HepG2 (cell line): Measurements from ENCODE around the gene ABAT. TPM values are rescaled to one million over a fixed set of nuclear protein-coding genes. Genes with fewer than 3 reads are reported as not detected.

Source experiments
- ATAC-seq: fragments of 200-7000 bp; cut with Tn5 transposase; 3 replicates; pipeline ENCODE4 v1.9.1; 2020; ENCODE audit warnings: mild to moderate bottlenecking, moderate library complexity
- BruUV-seq: library from RNA; stranded (reverse); fragments of 400-500 nt; replicated peaks from 2 replicates; lab custom pipeline; 2021; lab: Mats Ljungman, UMichigan
- CTCF ChIA-PET: fragments of 300-600 bp; formaldehyde crosslinking; extraction: SDS; loops from one replicate; lab custom pipeline; 2021; ENCODE audit warnings: low total read pairs, inconsistent platforms, low intra/inter-chr PET ratio; lab: Yijun Ruan, JAX
- POLR2A ChIA-PET: fragments of 350-600 bp; sonication (Branson Sonifier 250); formaldehyde crosslinking; loops from one replicate; lab custom pipeline; 2020; ENCODE audit warnings: antibody characterized with exemption, inconsistent platforms; lab: Yijun Ruan, JAX
- DNase-seq: peaks from one replicate; pipeline ENCODE4 v3.0.0-alpha.2; 2015; ENCODE audit warnings: low spot score
- FAIRE-seq: peaks from 3 replicates; lab custom pipeline; 2011; peaks lifted over from hg19 to GRCh38; lab: Jason Lieb, UNC
- H2AFZ ChIP-seq: one replicate; pipeline ENCODE4 v1.6.1; 2011; ENCODE audit warnings: low read length, inconsistent platforms
- H3K27ac ChIP-seq: fragments of 300-600 bp; 3 replicates; pipeline ENCODE4 v1.8.0; 2011; ENCODE audit warnings: mixed run types, mild to moderate bottlenecking, mixed read lengths, low read length, inconsistent platforms; ENCODE audit not compliant: insufficient read depth; ENCODE audit errors: extremely low read length
- H3K27me3 ChIP-seq, 2 experiments: fragments of 200-600 bp in 1 of 2; 2 replicates in 1 of 2; 3 replicates in 1 of 2; pipeline versions ENCODE4 v1.6.0 to v1.8.0; 2011; ENCODE audit warnings: low read length in 2 of 2, mild to moderate bottlenecking in 2 of 2, moderate library complexity in 2 of 2, inconsistent platforms in 1 of 2; ENCODE audit not compliant: insufficient read depth in 2 of 2, control insufficient read depth in 1 of 2
- H3K36me3 ChIP-seq, 2 experiments: fragments of 200-600 bp in 1 of 2; replicated peaks in 1 of 2; 2 replicates in 1 of 2; 3 replicates in 1 of 2; pipeline versions ENCODE4 v1.5.1 to v1.8.0; 2011; ENCODE audit warnings: low read length in 2 of 2, inconsistent platforms in 1 of 2; ENCODE audit not compliant: insufficient read depth in 2 of 2, control insufficient read depth in 1 of 2
- H3K4me1 ChIP-seq: 2 replicates; pipeline ENCODE4 v1.5.1; 2012; ENCODE audit warnings: low read length, inconsistent platforms; ENCODE audit not compliant: insufficient read depth
- H3K4me2 ChIP-seq: 2 replicates; pipeline ENCODE4 v1.6.0; 2011; ENCODE audit warnings: low read depth, low read length, inconsistent platforms
- H3K4me3 ChIP-seq, 3 experiments: fragments of 200-600 bp in 1 of 3; sonication (generic), shearing (Covaris generic) in 1 of 3; replicated peaks in 1 of 3; 2 replicates each; pipeline ENCODE4 v1.5.1; 2011 to 2016; ENCODE audit warnings: low read length in 3 of 3, inconsistent platforms in 2 of 3, low read depth in 2 of 3, mild to moderate bottlenecking in 2 of 3, control low read depth in 1 of 3, mixed read lengths in 1 of 3; ENCODE audit not compliant: insufficient read depth in 1 of 3
- H3K79me2 ChIP-seq: one replicate; pipeline ENCODE4 v1.6.1; 2011; ENCODE audit warnings: low read length, inconsistent platforms; ENCODE audit not compliant: insufficient read depth
- H3K9ac ChIP-seq: 2 replicates; pipeline ENCODE4 v1.6.0; 2011; ENCODE audit warnings: mild to moderate bottlenecking, low read depth, low read length, inconsistent platforms; ENCODE audit not compliant: insufficient read depth
- H3K9me3 ChIP-seq: 2 replicates; pipeline ENCODE4 v1.5.1; 2012; ENCODE audit warnings: mild to moderate bottlenecking, low read length
- H4K20me1 ChIP-seq: 2 replicates; pipeline ENCODE4 v1.6.0; 2011; ENCODE audit warnings: inconsistent platforms, mild to moderate bottlenecking, low read length, moderate library complexity; ENCODE audit not compliant: insufficient read depth
- AKAP8 ChIP-seq: sonication (generic); formaldehyde crosslinking; IDR thresholded peaks from 2 replicates; pipeline ENCODE4 v1.5.1; 2020; ENCODE audit warnings: mild to moderate bottlenecking, missing genetic modification reagents
- ATF1 ChIP-seq: IDR thresholded peaks from 2 replicates; pipeline ENCODE4 v1.6.1; 2016; ENCODE audit warnings: mild to moderate bottlenecking, control low read depth
- ATF3 ChIP-seq: sonication (generic); formaldehyde crosslinking; IDR thresholded peaks from 2 replicates; pipeline ENCODE4 v1.4.0; 2020; ENCODE audit warnings: missing genetic modification reagents
- GLMP ChIP-seq: sonication (generic); formaldehyde crosslinking; IDR thresholded peaks from 2 replicates; pipeline ENCODE4 v1.9.0; 2021; ENCODE audit warnings: missing genetic modification reagents, mild to moderate bottlenecking, borderline replicate concordance
- HNRNPLL ChIP-seq: fragments of 200-400 bp; formaldehyde crosslinking; IDR thresholded peaks from 2 replicates; pipeline ENCODE4 v1.6.1; 2017; ENCODE audit warnings: mild to moderate bottlenecking, low read depth, low read length; ENCODE audit not compliant: poor library complexity, severe bottlenecking
- HOXA3 ChIP-seq: sonication (generic); formaldehyde crosslinking; IDR thresholded peaks from 2 replicates; pipeline ENCODE4 v1.5.0; 2020; ENCODE audit warnings: missing genetic modification reagents
- IKZF5 ChIP-seq: IDR thresholded peaks from 2 replicates; pipeline ENCODE4 v1.6.1; 2018; ENCODE audit warnings: missing genetic modification reagents, mild to moderate bottlenecking, missing compliant biosample characterization
- IRF9 ChIP-seq: sonication (generic); formaldehyde crosslinking; IDR thresholded peaks from 2 replicates; pipeline ENCODE4 v1.8.0; 2022; ENCODE audit warnings: missing genetic modification reagents, mild to moderate bottlenecking, borderline replicate concordance
- MAZ ChIP-seq, 2 experiments: sonication (generic) in 1 of 2; formaldehyde crosslinking in 1 of 2; IDR thresholded peaks; 2 replicates each; pipeline versions ENCODE4 v1.5.0 to v1.6.1; 2012 to 2020; ENCODE audit warnings: low read depth in 2 of 2, mild to moderate bottlenecking in 2 of 2, borderline replicate concordance in 1 of 2, improper control_type of control experiment in 1 of 2, low read length in 1 of 2, missing genetic modification reagents in 1 of 2, moderate library complexity in 1 of 2
- NFYB ChIP-seq: sonication (generic); formaldehyde crosslinking; IDR thresholded peaks from 2 replicates; pipeline ENCODE4 v1.4.0; 2020; ENCODE audit warnings: missing genetic modification reagents
- PITX1 ChIP-seq: sonication (generic); formaldehyde crosslinking; IDR thresholded peaks from 2 replicates; pipeline ENCODE4 v1.5.1; 2020; ENCODE audit warnings: mild to moderate bottlenecking, missing genetic modification reagents
- TERF1 ChIP-seq: sonication (generic); formaldehyde crosslinking; IDR thresholded peaks from 2 replicates; pipeline ENCODE4 v1.8.0; 2022; ENCODE audit warnings: mild to moderate bottlenecking, missing genetic modification reagents, moderate library complexity
- ZMYM2 ChIP-seq: sonication (generic); formaldehyde crosslinking; IDR thresholded peaks from 2 replicates; pipeline ENCODE4 v1.8.0; 2022; ENCODE audit warnings: mild to moderate bottlenecking, missing genetic modification reagents
- ZNF143 ChIP-seq: sonication (generic); formaldehyde crosslinking; IDR thresholded peaks from 2 replicates; pipeline ENCODE4 v1.4.0; 2020; ENCODE audit warnings: missing genetic modification reagents
- ZNF382 ChIP-seq: sonication (generic); formaldehyde crosslinking; IDR thresholded peaks from 2 replicates; pipeline ENCODE4 v1.5.0; 2020; ENCODE audit warnings: missing genetic modification reagents, mild to moderate bottlenecking, borderline replicate concordance
- ZNF468 ChIP-seq: sonication (generic); formaldehyde crosslinking; IDR thresholded peaks from 2 replicates; pipeline ENCODE4 v1.8.0; 2022; ENCODE audit warnings: mild to moderate bottlenecking, moderate library complexity, missing genetic modification reagents
- ZNF605 ChIP-seq: sonication (generic); formaldehyde crosslinking; IDR thresholded peaks from 2 replicates; pipeline ENCODE4 v1.8.0; 2022; ENCODE audit warnings: mild to moderate bottlenecking, missing genetic modification reagents
- ZSCAN21 ChIP-seq: sonication (generic); formaldehyde crosslinking; IDR thresholded peaks from 2 replicates; pipeline ENCODE4 v1.8.0; 2022; ENCODE audit warnings: mild to moderate bottlenecking, missing genetic modification reagents, moderate library complexity, borderline replicate concordance
- WGBS: methylation state at CpG from one replicate; pipeline ENCODE4 v1.1.6; 2017; ENCODE audit warnings: low lambda C conversion rate; 5-methylcytosine and 5-hydroxymethylcytosine counted together
- in situ Hi-C: cut with HindIII; loops from 2 replicates; pipeline ENCODE4 v1.10.0; 2017; ENCODE audit warnings: low pct_unique_long_range_greater_than_20kb; ENCODE audit not compliant: extremely low pct_ligation_motif_present
- intact Hi-C: fragments of 100-400 bp; cut with micrococcal nuclease; formaldehyde crosslinking; loops from one replicate; pipeline ENCODE4 v1.10.0; 2022; ENCODE audit not compliant: unreplicated experiment
- polyA plus RNA-seq, 8 experiments: library from polyadenylated mRNA; depleted of rRNA in 3 of 8; stranded (reverse) in 7 of 8; unstranded in 1 of 8; fragments of >200 nt; fragmentation: Illumina TruSeq in 4 of 8; extraction: Trizol in 4 of 8; gene quantifications; 2 replicates each; pipeline versions ENCODE4 v1.2.1 to v1.2.3, GENCODE V29; 2011 to 2016; ENCODE audit warnings: low read depth in 4 of 8, missing spikeins in 1 of 8, mixed read lengths in 1 of 8; ENCODE audit not compliant: insufficient read depth in 1 of 8
- total RNA-seq, 5 experiments: library from RNA; depleted of rRNA; stranded (reverse); fragments of >200 nt; fragmentation: Illumina TruSeq; extraction: Trizol; gene quantifications; 2 replicates each; pipeline ENCODE4 v1.2.3, GENCODE V29; 2016; ENCODE audit warnings: low read depth in 1 of 5

ABAT gene
- total and polyA plus RNA-seq, 2 of the 13 experiments (the other 11 are each of a cell fraction or from before 2014, with no cell fraction given), result 47.6 to 97.3 TPM

- DNase-seq (no peak), FAIRE-seq (no peak), ATAC-seq (0 out of 3 replicates have a peak, but pooled peaks have one; percentile 0)
- intact Hi-C loops, result loop anchor here (5.0 to 10.0 kb wide), 2 partner anchors 186 to 419 kb away; partner anchors contain the start of gene HAPSTR1
- Histone ChIP-seq H2AFZ (no peak overlapping the region), H3K4me3 (peak overlapping the region; percentile 81 to 94 (median 89); a peak in 5 of 6 replicates), H3K79me2 (peaks cover 33% of the 10 kb centered on the region), H3K9me3 (no peaks in the 10 kb centered on the region), H3K27me3 (no peaks in the 10 kb centered on the region; a peak in 1 of 5 replicates), H3K4me1 (peaks cover 75% of the 10 kb centered on the region), H4K20me1 (peaks cover 6% of the 10 kb centered on the region; the same call in 1 of the 2 replicates), H3K9ac (peak overlapping the region; percentile 71), H3K27ac (peak overlapping the region; percentile 13), H3K4me2 (peak overlapping the region; percentile 89), H3K36me3 (0 out of 5 replicates have a peak, but pooled peaks cover 0 to 5% of the 10 kb centered on the region in 2 experiments)
- BruUV-seq, result TSS peak; percentile 45
- WGBS, result 15% methylated on average over 5 of the region's 5 CpGs
- in situ Hi-C loops, result loop anchor here (5.0 kb wide), 1 partner anchor 66 kb away; no protein-coding TSS in a partner anchor
- POLR2A ChIA-PET, result interaction anchor here (0.8 to 2.1 kb wide), 9 partner anchors 11 to 415 kb away, joined by 3 to 17 read pairs (median 4); partner anchors contain the start of genes CARHSP1 and HAPSTR1
- CTCF ChIA-PET, result no interaction called here
- TF ChIP-seq IRF9 (CRISPR knock-in tag) (peak; percentile 52; the same call in 1 of the 2 replicates), ATF1 (no peak), ZNF605 (CRISPR knock-in tag) (peak; percentile 21; the same call in 1 of the 2 replicates), ZNF143 (CRISPR knock-in tag) (no peak), HNRNPLL (no peak), HOXA3 (CRISPR knock-in tag) (0 out of 2 replicates have a peak, but pooled peaks have one; percentile 22), NFYB (no peak), AKAP8 (CRISPR knock-in tag) (0 out of 2 replicates have a peak, but pooled peaks have one; percentile 35), GLMP (CRISPR knock-in tag) (no peak), ZNF382 (no peak), PITX1 (0 out of 2 replicates have a peak, but pooled peaks have one; percentile 29), ZMYM2 (0 out of 2 replicates have a peak, but pooled peaks have one; percentile 29), ATF3 (CRISPR knock-in tag) (peak; percentile 6; the same call in 1 of the 2 replicates), ZSCAN21 (CRISPR knock-in tag) (0 out of 2 replicates have a peak, but pooled peaks have one; percentile 4), IKZF5 (CRISPR knock-in tag) (no peak), TERF1 (CRISPR knock-in tag) (no peak), MAZ (IDR thresholded peaks at IDR 0.05; ENCODE audit: borderline replicate concordance, low read depth, low read length) (no peak), MAZ (CRISPR knock-in tag; IDR thresholded peaks at IDR 0.05; ENCODE audit: low read depth) (0 out of 2 replicates have a peak, but pooled peaks have one; percentile 3), ZNF468 (CRISPR knock-in tag) (0 out of 2 replicates have a peak, but pooled peaks have one; percentile 21)
Measured at GRCh38 chr16:8676160-8676547, 1.7 kb downstream of the ABAT start.
